AG09319 (cell line): Measurements from ENCODE around the gene ALAD.
A peak's percentile ranks its signal among the peaks of the same experiment; 100 is the strongest.

ENCODE experiments used
- DNase-seq: peaks from one replicate; pipeline ENCODE4 v3.0.0-alpha.2; 2010; ENCODE audit warnings: low read depth; ENCODE audit errors: extremely low read depth
- CTCF ChIP-seq: IDR thresholded peaks from 2 replicates; pipeline ENCODE4 v1.5.1; 2011; ENCODE audit warnings: low read depth, mild to moderate bottlenecking, inconsistent platforms, low read length, moderate library complexity

ALAD gene

GRCh38 chr9:113359385-113359784 lies 41.7 kb downstream of the ALAD start:
- DNase-seq: no peak
- TF ChIP-seq CTCF: no peak

GRCh38 chr9:113356686-113357292 lies 44.3 kb downstream of the ALAD start:
- DNase-seq: no peak
- TF ChIP-seq CTCF: no peak

GRCh38 chr9:113355040-113355596 lies 46.0 kb downstream of the ALAD start:
- no peak for DNase-seq
- peak; percentile 15 for TF ChIP-seq CTCF

- no peak for TF ChIP-seq CTCF
- no peak for DNase-seq
Measured at GRCh38 chr9:113352411-113352810, 48.7 kb downstream of the ALAD start.

GRCh38 chr9:113352006-113352405 lies 49.1 kb downstream of the ALAD start:
- TF ChIP-seq CTCF: no peak
- DNase-seq: no peak

GRCh38 chr9:113350937-113351336 lies 50.1 kb downstream of the ALAD start:
- no peak for DNase-seq

More at GRCh38 chr9:113350937-113351336, 50.1 kb downstream of the ALAD start:
- TF ChIP-seq CTCF: no peak
